HG03460 (cell line): ENCODE measurements around the gene MYLK2.

ENCODE experiments used
- ATAC-seq: cut with Tn5 transposase; IDR thresholded peaks from one replicate; pipeline ENCODE4 v1.9.1; 2021; ENCODE audit not compliant: unreplicated experiment

MYLK2 gene

DNA sequence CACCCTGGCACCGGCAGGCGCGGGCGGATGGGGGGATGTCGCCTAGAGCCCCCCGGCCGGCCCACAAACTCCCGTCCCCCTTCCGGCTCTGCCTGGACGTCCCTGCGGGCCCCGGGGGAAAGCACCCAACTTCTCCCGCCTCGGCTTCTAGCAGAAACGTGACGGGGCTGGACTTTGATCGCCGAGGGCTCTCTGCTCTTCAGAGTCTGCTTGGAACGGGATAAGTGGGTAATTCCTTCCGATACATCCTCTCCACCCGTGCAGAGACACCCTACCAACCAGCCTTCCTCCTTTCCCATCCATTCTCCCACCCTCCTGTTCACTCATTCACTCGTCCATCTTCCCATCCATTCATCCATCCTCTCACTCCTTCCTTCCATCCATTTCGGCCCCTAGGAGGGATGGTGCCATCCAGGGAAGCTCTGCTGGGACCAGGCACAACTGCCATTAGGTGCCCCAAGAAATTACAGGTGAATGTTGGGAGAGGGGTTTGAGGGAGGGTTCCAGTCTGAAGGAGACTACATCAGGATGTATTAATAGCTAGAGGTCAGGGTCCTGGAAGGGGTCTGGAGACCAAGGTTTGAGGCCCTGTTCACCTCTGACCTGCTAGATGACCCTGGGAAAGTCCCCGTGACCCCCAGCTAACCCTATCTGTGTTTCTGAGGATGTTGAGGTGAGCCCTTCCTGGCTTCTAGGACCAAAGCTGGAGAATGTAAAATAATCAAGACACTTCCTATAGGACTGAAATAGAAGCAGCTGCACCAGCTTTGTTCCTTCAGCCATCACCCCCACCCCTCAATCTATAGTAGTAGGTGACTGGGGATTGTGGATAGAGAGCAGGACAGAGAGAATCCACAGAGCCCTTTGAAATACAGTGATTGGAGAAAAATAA, 51.8 kb downstream of the MYLK2 start:
- ATAC-seq: no peak

DNA sequence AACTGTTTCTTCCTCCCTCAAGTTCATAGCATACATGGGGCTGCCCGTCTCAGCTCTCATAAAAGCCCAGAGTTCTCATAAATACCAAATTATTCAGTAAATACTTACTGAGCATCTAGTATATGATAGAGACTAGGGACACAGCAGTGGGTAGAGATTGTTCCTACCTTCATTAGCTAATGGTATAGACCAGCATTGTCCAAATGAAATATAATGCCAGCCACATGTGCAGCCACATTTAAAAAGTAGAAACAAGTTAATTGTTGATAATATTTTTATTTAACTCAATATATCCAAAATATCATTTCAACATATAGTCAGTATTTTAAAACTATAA, 52.4 kb downstream of the MYLK2 start:
- no peak for ATAC-seq

DNA sequence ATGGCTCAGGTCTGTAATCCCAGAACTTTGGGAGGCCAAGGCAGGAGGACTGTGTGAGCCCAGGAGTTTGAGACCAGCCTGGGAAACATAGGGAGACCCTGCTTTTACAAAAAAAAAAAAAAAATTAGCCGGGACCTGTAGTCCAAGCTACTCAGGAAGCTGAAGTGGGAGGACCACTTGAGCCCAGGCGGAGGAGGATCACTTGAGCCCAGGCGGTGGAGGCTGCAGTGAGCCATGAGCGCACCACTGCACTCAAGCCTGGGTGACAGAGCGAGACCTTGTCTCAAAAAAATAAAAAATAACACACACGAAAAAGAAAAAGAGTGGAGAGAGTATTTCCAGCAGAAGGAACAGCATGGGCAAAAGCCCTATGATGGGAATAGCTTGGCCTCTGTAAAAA, 53.2 kb downstream of the MYLK2 start:
- ATAC-seq: no peak

DNA sequence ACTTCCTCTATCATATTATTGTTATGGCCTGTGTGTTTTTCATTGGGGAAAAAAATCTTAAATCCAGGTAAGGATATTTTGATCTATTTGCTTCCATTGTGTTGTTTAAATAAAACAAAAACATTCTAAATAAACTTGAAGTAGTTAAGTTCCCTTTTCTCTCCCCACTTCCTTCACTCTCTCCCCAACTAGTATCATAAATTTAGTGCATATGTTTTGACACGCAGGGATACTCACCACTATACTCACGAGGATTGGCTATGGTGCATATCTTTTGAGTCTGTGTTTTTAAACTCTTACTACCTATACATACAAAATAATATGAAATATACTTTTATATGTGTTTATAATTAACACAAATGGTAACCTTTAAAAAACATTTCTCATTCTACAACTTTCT, 56.5 kb downstream of the MYLK2 start:
- no peak for ATAC-seq

DNA sequence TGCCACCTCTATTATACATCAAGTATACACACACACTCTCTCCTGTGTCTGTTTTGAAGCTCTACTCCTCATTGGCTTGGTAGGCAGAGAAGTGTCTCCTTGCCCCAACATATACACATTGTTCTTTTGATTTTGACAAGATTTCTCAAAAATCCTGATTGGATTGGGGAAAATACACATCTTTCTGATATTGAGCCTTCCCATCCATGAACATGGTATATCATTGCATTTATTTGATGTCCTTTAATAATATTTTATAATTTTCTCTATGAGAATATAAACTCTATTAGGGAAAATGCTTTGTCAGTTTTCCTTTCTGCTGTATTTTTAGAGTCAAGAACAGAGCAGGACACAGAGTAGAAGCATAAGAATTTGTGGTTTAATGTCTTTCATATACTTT, 58.5 kb downstream of the MYLK2 start:
- ATAC-seq: no peak

DNA sequence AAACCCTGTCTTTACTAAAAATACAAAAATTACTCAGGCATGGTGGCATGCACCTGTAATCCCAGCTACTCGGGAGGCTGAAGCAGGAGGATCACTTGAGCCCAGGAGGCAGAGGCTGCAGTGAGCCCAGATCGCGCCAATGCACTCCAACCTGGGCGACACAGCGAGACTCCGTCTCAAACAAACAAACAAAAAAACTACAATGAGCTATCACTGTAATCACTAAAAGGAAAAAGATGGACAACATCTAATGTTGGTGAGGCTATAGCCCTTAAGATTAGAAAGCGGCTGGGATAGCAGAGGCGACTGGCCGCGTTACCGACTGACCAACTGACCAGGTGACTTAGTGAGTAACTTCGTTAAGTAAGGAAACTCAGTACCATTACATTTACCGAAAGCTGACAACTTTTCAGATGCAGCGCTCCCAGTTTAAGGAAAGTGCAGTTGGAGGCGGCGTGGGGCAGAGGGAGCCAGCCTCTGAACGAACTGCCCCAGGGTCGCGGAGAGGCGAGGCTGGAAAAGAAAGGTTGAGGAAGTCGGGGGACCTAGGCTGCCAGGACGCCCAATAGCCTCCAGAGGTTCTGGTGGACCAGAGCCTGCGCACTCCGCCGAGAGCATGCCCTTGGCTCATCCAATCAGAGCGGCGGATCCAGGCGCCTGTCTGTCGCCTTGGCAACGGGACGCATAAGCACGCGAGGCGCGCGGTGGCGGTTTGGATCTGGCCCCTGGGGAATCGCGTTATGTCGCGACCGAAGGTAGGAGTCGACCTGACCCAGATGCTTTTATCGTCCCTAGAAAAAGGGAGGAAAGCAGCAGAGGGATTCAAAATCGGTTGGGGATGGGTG, 60.2 kb downstream of the MYLK2 start:
- peak; percentile 81 for ATAC-seq

DNA sequence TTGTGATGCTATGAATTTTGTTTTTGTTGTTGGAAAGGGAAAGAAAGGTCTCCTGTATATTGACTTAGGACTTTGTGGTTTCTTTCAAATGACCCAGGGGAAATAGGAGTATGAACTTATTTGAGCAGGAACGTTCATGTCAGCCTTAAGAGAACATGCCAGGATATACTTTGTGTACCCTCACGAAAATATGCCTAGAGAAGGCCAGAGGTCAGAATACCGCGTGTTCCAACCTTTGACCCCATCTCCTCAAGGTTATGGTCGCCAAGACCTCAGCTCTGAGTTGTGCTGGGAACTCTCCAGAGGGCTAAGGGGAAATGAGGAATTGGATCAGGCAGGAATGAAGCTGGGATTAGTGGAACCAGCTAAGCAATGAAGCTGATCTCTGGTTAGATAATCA, 62.8 kb downstream of the MYLK2 start:
- ATAC-seq: no peak

DNA sequence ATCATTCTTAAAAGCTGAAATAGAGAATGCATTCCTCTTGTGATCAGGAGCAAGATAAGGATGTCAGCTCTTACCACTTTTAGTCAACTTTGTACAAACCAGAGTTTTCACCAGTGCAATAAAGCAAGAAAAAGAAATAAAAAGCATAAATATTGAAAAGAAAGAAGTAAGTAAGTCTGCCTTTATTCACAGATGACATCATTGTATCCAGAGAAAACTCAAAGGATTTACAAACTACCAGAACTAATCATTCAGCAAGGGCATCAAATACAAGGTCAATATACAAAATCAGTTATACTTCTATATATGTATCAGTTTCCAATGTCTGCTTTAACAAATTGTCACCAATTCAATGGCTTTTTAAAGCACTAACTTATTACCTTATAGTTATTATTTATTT, 64.7 kb downstream of the MYLK2 start:
- no peak for ATAC-seq
